NCI-H345 treated with DMSO at 0.1 percent for 48 hours (cell line): ENCODE measurements around the gene NYAP2.

Experiments
- DNase-seq: peaks from one replicate; lab custom pipeline; 2025; ENCODE audit not compliant: unreplicated experiment; lab: John Stamatoyannopoulos, UW

Gene NYAP2

DNA sequence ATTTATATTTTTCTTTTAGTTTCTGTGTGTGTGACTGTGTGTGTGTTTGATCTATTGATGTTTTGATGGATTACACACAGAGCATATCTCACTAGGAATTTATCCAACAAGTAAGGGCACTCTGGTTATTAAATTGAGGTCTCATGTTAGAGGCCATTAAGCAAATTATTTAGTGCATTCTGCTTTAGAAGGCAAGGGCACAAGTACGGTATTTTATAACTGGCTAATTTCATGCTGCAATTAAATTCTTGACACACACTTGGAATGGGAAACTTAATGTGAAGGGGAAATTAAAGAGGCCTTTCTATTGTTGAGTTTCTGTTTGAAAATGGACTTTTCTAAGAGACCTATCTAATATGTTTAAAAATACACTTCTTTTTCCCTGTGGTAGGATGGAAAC lies 25.8 kb downstream of the NYAP2 start:
- DNase-seq = no peak

- DNase-seq = no peak
These were observed 28.9 kb downstream of the NYAP2 start for GRCh38 chr2:225428360-225428759.

GRCh38 chr2:225429717-225430116 lies 30.2 kb downstream of the NYAP2 start:
- peak; percentile 52 for DNase-seq

- no peak for DNase-seq
These were observed 31.8 kb downstream of the NYAP2 start for GRCh38 chr2:225431105-225431863.

DNA sequence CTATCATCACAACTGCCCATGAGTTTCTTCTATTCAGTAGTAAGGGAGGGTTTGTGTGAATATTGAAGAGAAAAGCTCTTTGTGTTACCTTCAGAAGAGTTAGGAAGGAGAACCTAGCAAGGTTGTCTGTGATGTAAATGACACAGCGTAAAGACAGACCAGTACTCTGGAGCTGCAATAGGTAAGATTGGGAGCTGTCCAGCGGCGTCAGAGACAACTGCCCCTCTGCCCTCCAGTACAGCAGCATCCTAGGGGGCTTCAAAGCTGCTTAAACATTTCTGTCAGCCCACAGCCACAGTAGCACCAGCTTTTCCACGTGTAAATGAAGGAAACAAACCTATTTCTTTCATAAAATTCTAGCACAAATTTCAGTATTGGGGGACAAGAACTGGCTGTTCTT lies 34.5 kb downstream of the NYAP2 start:
- no peak for DNase-seq

- DNase-seq = no peak
These were observed 37.8 kb downstream of the NYAP2 start for GRCh38 chr2:225437319-225437718.

DNA sequence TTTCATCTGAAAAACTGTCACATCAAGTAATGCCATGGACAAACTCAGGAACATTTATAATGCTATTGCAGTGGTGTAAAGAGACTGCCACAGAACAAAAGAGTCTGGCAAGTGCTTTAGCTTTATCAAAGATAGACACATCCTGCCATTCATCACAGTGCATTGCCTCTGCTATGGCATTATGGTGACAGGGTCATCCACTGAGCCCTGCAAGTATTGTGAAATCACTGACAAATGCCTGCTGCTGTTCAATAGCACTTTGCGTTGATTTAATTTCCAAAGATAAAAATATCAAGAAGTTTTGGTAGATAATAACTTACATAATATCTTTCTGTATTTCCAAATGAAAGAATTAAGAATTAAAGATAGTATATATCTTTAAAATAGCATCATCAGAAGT lies 38.7 kb downstream of the NYAP2 start:
- DNase-seq = no peak

DNA sequence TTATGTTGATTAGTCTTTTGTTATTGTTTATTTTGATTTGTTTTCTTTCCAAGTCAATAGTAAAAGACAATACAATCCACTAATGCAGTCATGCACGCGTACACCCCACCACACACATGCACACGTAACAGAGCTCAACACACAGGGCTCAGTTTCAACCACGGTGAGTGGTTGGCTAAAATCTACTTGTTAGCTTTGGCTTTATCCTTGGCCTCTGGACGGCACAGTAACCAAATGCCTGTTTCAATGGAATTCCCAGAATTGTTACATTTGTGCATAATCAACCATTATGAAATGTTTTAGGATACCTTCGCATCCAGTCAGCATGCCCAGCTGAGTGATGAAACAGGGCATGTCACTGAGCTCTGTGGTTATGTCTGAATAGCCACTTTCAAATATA lies 53.2 kb downstream of the NYAP2 start:
- DNase-seq = no peak

DNA sequence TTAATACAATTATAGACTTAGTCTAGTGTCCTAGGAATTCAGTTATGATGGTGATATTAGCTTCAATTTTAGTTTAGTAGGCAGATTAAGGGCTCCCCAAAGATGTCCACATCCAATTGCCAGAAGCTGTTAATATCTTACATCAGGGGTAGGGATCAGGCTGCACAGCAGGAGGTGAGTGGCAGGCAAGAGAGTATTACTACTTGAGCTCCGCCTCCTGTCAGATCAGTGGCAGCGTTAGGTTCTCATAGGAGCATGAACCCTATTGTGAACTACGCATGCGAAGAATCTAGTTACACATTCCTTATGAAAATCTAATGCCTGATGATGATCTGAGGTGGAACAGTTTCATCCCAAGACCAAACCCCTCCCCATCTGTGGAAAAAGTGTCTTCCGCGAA lies 54.9 kb downstream of the NYAP2 start:
- no peak for DNase-seq

- no peak for DNase-seq
These were observed 57.2 kb downstream of the NYAP2 start for GRCh38 chr2:225456619-225457260.

GRCh38 chr2:225457482-225457881 lies 58.0 kb downstream of the NYAP2 start:
- DNase-seq = no peak

- no peak for DNase-seq
These were observed 59.1 kb downstream of the NYAP2 start for GRCh38 chr2:225458431-225459117.

- no peak for DNase-seq
These were observed 62.9 kb downstream of the NYAP2 start for GRCh38 chr2:225462417-225462816.

DNA sequence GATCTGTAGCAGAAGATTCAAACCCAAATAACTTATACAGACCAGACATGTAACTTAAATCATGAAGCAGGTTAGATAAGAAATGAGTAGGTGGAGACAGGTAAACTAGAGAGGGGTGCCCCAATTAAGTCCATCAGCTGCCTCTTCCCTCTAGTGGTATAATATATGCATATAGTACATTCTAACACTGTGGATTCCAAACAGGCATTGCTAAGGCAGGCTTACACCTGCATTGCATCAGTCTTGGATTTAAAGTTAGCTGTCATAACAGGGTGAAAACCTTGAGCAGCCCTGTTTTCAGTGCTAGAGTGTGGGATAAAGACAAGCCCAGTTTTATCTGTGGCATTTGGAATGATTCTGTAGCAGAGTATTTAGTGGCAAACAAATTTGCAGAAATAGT lies 63.4 kb downstream of the NYAP2 start:
- no peak for DNase-seq

DNA sequence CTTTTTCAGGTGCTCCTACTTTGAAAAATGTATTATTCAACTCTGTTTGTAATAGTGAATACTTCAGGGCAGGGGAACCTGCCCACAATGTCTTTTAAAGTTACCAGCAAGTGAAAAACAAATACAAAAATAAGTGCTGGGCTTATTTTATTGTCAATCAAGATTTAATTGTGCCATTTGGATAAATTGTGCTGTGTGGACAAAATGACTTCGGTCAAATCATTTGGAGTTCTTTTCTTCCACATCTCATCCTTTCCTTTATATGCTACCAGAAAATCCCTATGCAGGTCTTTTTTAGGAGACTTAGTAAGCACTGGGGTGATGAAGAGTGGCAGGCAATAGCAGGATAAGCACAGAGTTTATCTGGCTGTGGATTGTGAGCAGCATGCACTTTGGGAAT lies 63.9 kb downstream of the NYAP2 start:
- DNase-seq = no peak

- no peak for DNase-seq
These were observed 65.0 kb downstream of the NYAP2 start for GRCh38 chr2:225464346-225465025.

DNA sequence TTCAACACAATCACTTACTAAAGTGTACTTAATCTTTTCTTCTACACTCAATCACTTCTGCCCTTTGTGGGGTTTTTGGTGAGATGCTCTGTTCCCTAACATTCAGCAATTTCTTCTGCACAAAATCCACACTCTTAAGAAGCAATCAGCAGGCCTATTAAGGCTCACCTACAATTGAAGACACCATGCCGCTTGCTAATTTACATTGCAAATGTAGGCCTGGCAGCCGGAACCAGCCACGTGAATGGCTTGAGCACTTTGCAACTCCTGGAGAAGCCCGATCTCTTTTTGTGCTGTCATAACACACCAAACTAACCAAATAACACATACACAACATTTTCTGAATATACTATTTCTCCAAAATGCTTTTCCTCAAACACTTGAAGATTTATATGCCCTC lies 66.3 kb downstream of the NYAP2 start:
- no peak for DNase-seq

- DNase-seq = no peak
These were observed 67.5 kb downstream of the NYAP2 start for GRCh38 chr2:225466891-225467604.

- DNase-seq = no peak
These were observed 68.6 kb downstream of the NYAP2 start for GRCh38 chr2:225468131-225468530.

DNA sequence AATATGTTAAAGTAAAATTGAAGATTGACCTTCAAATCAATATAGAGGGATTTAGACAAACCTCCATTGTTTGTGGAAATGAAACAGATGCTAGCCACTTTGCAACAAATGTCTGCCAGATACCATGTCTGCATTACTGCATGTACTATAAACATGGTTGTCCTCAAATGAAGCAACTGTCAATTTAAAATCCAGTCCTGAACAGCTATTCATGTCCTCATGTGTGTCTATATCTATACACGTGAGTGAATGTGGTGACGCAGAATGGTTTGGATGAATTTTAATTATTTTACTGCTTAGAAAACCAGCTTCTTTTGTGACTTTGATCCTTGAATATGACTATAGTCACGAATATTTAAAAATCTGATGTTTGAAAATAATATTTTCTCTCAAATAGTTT lies 71.5 kb downstream of the NYAP2 start:
- no peak for DNase-seq

DNA sequence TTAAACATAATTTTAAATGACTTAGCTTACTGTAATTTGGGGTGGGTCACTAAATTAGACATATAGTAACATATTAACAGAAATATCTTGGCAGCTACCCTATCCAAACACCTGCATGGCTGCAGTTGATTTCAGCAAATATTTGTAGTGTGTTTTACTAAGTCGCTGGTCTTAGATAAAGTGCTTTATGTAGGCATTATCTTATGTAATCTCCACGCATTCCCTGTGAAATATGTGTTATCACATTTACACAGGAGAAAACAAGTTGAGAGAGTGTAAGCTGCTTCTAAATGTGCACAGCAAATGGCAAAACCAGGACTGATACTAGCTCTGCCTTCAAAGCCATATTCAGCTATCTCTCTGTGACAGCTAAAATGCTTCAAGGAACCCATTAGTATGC lies 72.0 kb downstream of the NYAP2 start:
- no peak for DNase-seq
